PC-3 (cell line): ENCODE measurements around the gene SV2C. TPM values are rescaled to one million over a fixed set of nuclear protein-coding genes. Genes with fewer than 3 reads are reported as not detected.

Source experiments
- ATAC-seq: fragments of 200-7000 bp; cut with Tn5 transposase; 2 replicates; pipeline ENCODE4 v1.9.1; 2020; ENCODE audit warnings: mild to moderate bottlenecking, moderate library complexity
- BruUV-seq: library from RNA; stranded (reverse); fragments of 400-500 nt; replicated peaks from 2 replicates; lab custom pipeline; 2021; lab: Mats Ljungman, UMichigan
- CTCF ChIA-PET: fragments of 300-600 bp; sonication (Branson Sonifier 250); formaldehyde crosslinking; loops from one replicate; lab custom pipeline; 2022; ENCODE audit warnings: antibody characterized with exemption; lab: Charles Lee
- POLR2A ChIA-PET: fragments of 300-600 bp; sonication (Branson Sonifier 250); formaldehyde crosslinking; loops from one replicate; lab custom pipeline; 2022; ENCODE audit warnings: antibody characterized with exemption; ENCODE audit not compliant: unreplicated experiment; lab: Charles Lee
- DNase-seq: peaks from one replicate; pipeline ENCODE4 v3.0.0-alpha.2; 2015
- H2AFZ ChIP-seq: fragments of 300-600 bp; sonication (generic); 2 replicates; pipeline ENCODE4 v1.6.0; 2016; ENCODE audit warnings: antibody characterized with exemption, low read length
- H3F3A ChIP-seq: fragments of 300-600 bp; sonication (generic); one replicate; pipeline ENCODE4 v1.6.0; 2017; ENCODE audit warnings: antibody characterized with exemption, low read length, control low read depth, mild to moderate bottlenecking; ENCODE audit not compliant: unreplicated experiment
- H3K27ac ChIP-seq: fragments of 300-600 bp; sonication (generic); 2 replicates; pipeline ENCODE4 v1.5.1; 2016; ENCODE audit warnings: mild to moderate bottlenecking, low read length
- H3K27me3 ChIP-seq: fragments of 300-600 bp; sonication (generic); 2 replicates; pipeline ENCODE4 v1.6.1; 2016; ENCODE audit warnings: low read length, mixed read lengths
- H3K36me3 ChIP-seq: fragments of 300-600 bp; sonication (generic); 2 replicates; pipeline ENCODE4 v1.6.1; 2016; ENCODE audit warnings: low read depth, mixed run types, low read length, mixed read lengths
- H3K4me1 ChIP-seq: fragments of 300-600 bp; sonication (generic); 2 replicates; pipeline ENCODE4 v1.5.1; 2016; ENCODE audit warnings: low read length; ENCODE audit not compliant: insufficient read depth
- H3K4me2 ChIP-seq: fragments of 300-600 bp; sonication (generic); 2 replicates; pipeline ENCODE4 v1.6.0; 2016; ENCODE audit warnings: low read length
- H3K4me3 ChIP-seq: fragments of 300-600 bp; sonication (generic); 2 replicates; pipeline ENCODE4 v1.5.1; 2016; ENCODE audit warnings: mild to moderate bottlenecking, low read length, mixed read lengths
- H3K79me2 ChIP-seq: fragments of 300-600 bp; sonication (generic); 2 replicates; pipeline ENCODE4 v1.6.1; 2017; ENCODE audit warnings: low read length, mixed read lengths
- H3K9ac ChIP-seq: fragments of 300-600 bp; sonication (generic); 2 replicates; pipeline ENCODE4 v1.6.0; 2016; ENCODE audit warnings: mild to moderate bottlenecking, low read length
- H3K9me2 ChIP-seq: fragments of 300-600 bp; sonication (generic); replicated peaks from 2 replicates; pipeline ENCODE4 v1.6.1; 2016; ENCODE audit warnings: mixed run types, low read length, mixed read lengths
- H3K9me3 ChIP-seq: fragments of 300-600 bp; sonication (generic); 2 replicates; pipeline ENCODE4 v1.6.1; 2016; ENCODE audit warnings: low read length, mixed read lengths
- H4K20me1 ChIP-seq: fragments of 300-600 bp; sonication (generic); 2 replicates; pipeline ENCODE4 v1.6.1; 2016; ENCODE audit warnings: low read length, mixed read lengths
- CTCF ChIP-seq: fragments of 300-600 bp; sonication (generic); conservative IDR thresholded peaks from 2 replicates; pipeline ENCODE4 v1.5.1; 2017; ENCODE audit warnings: antibody characterized with exemption, low read depth, mild to moderate bottlenecking, low read length
- EZH2 ChIP-seq: fragments of 300-600 bp; sonication (generic); IDR thresholded peaks from one replicate; pipeline ENCODE4 v1.6.1; 2017; ENCODE audit warnings: antibody characterized with exemption, mild to moderate bottlenecking, low read length; ENCODE audit not compliant: unreplicated experiment
- EZH2phosphoT487 ChIP-seq: fragments of 300-600 bp; sonication (generic); IDR thresholded peaks from 2 replicates; pipeline ENCODE4 v1.6.1; 2018; ENCODE audit warnings: mild to moderate bottlenecking, antibody characterized with exemption, low read length, borderline replicate concordance
- intact Hi-C: fragments of 100-400 bp; cut with micrococcal nuclease; formaldehyde crosslinking; loops from 2 replicates; pipeline ENCODE4 v1.9.0; 2023
- total RNA-seq: library from RNA; depleted of rRNA; stranded (reverse); fragments of >200 nt; gene quantifications from 2 replicates; pipeline ENCODE4 v1.2.3, GENCODE V29; 2014

SV2C gene
- total RNA-seq, 1 experiment from 2014 or later, result not detected

- H3K9ac ChIP-seq, result no peak overlapping the region
- H3K4me3 ChIP-seq, result no peak overlapping the region
- no peaks in the 10 kb centered on the region for H3K9me2 ChIP-seq
- peaks cover 43% of the 10 kb centered on the region for H3K27me3 ChIP-seq
- no peaks in the 10 kb centered on the region for H3K9me3 ChIP-seq
- H3K27ac ChIP-seq, result no peak overlapping the region
- H3K4me2 ChIP-seq, result no peak overlapping the region
- no peaks in the 10 kb centered on the region for H3F3A ChIP-seq
- BruUV-seq, result no TSS peak
- H3K4me1 ChIP-seq, result no peaks in the 10 kb centered on the region
- intact Hi-C loops, result no loop called here
- DNase-seq (no peak), ATAC-seq (no peak)
- no peaks in the 10 kb centered on the region for H3K79me2 ChIP-seq
- POLR2A ChIA-PET, result no interaction called here
- CTCF ChIA-PET, result no interaction called here
- H3K36me3 ChIP-seq, result no peaks in the 10 kb centered on the region
- no peaks in the 10 kb centered on the region for H4K20me1 ChIP-seq
- no peak overlapping the region for H2AFZ ChIP-seq
- TF ChIP-seq EZH2 (no peak), CTCF (no peak), EZH2phosphoT487 (no peak)
These were observed 242.1 kb downstream of the SV2C start for GRCh38 chr5:76325326-76325725.

- intact Hi-C loops, result no loop called here
- no peak for DNase-seq
- ATAC-seq, result no peak
- POLR2A ChIA-PET, result no interaction called here
- Histone ChIP-seq H3K4me3 (no peak overlapping the region), H3K9me2 (no peaks in the 10 kb centered on the region), H3K79me2 (no peaks in the 10 kb centered on the region), H3K9ac (no peak overlapping the region), H3K9me3 (no peaks in the 10 kb centered on the region), H3K4me2 (no peak overlapping the region), H3K27me3 (peaks cover 40% of the 10 kb centered on the region), H2AFZ (no peak overlapping the region), H4K20me1 (no peaks in the 10 kb centered on the region), H3K27ac (no peak overlapping the region), H3F3A (no peaks in the 10 kb centered on the region), H3K36me3 (no peaks in the 10 kb centered on the region), H3K4me1 (no peaks in the 10 kb centered on the region)
- CTCF ChIA-PET, result no interaction called here
- TF ChIP-seq EZH2 (no peak), EZH2phosphoT487 (no peak), CTCF (no peak)
- BruUV-seq, result no TSS peak
These were observed 242.8 kb downstream of the SV2C start for GRCh38 chr5:76325876-76326491.

- no peak for DNase-seq
- Histone ChIP-seq H3K4me2 (no peak overlapping the region), H4K20me1 (no peaks in the 10 kb centered on the region), H3F3A (no peaks in the 10 kb centered on the region), H3K4me1 (no peaks in the 10 kb centered on the region), H3K9me2 (no peaks in the 10 kb centered on the region), H2AFZ (no peak overlapping the region), H3K9me3 (no peaks in the 10 kb centered on the region), H3K27me3 (peaks cover 43% of the 10 kb centered on the region), H3K9ac (no peak overlapping the region), H3K27ac (no peak overlapping the region), H3K79me2 (no peaks in the 10 kb centered on the region), H3K4me3 (no peak overlapping the region), H3K36me3 (no peaks in the 10 kb centered on the region)
- CTCF ChIA-PET, result interaction anchor here (0.5 kb wide), 1 partner anchor 363 kb away, joined by 4 read pairs; no protein-coding TSS in a partner anchor
- intact Hi-C loops, result no loop called here
- TF ChIP-seq CTCF (no peak), EZH2phosphoT487 (no peak), EZH2 (no peak)
- no peak for ATAC-seq
- POLR2A ChIA-PET, result no interaction called here
- no TSS peak for BruUV-seq
These were observed 243.6 kb downstream of the SV2C start for GRCh38 chr5:76326577-76327302.
